ENCODE measurements around the gene SLC17A1.
"Not testable (repeated sequence)": the region's sequence is repeated elsewhere in the genome, so short reads cannot be mapped to it uniquely, and the experiment has no call there.

Gene SLC17A1

DNA sequence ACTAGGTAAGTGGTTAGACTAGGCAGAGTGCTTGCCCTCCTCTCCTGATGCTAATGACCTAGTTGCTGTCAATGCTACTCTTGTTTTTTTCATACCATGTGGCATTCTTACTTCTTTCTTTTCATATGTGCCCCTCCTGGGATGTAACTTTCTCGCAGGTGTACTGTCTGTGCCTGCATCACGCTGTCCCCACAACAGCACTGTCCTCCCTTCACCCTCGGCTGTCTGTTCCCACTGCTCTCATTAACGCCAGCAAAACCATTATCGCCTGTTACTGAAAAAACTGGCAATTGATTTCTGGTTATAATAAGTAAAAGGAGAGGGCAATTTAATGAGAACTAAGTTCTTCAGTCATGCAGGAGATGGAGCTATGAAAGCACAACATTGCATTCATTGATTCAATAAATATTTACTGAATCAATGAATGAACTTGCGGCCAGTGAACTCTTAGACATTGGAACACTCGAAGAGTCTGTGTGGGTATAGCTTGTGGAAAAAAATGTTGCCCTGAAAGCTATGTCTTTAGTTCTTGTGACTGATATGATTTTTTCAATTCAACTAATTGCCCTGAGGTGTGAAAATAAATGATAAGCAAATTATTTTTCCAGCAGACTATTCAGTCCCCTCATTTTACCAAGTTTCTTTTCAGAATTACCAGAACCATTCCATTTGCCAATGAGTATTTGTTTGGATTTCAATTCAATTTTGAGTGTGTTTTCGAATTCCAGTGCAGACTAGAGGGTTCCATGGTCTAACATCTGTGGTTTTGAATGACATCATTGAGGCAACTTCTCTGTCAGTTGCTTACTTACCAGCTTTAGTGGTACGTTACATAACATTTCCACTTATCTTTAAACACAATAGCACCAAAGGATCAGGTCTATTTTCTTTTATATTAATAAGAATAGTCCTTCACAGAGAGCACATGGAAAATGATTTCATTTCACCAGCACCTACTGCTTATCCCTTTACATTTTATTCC is 75.2 kb downstream of the SLC17A1 start:
- no peak for DNase-seq

GRCh38 chr6:25755483-25755882 is 76.4 kb downstream of the SLC17A1 start:
- no peak for DNase-seq

GRCh38 chr6:25754535-25754934 is 77.3 kb downstream of the SLC17A1 start, which contains the start of gene SLC17A4:
SLC17A4 (plus strand) TSS chr6:25754742; CDS start chr6:25761963, 7,221 bp downstream.
- no peak for DNase-seq

GRCh38 chr6:25753079-25753478 is 78.8 kb downstream of the SLC17A1 start:
- no peak for DNase-seq

GRCh38 chr6:25750906-25751305 is 80.9 kb downstream of the SLC17A1 start:
- no peak for DNase-seq

- DNase-seq = peak; percentile 5 to 38
These were observed 82.0 kb downstream of the SLC17A1 start for GRCh38 chr6:25749837-25750236.

GRCh38 chr6:25748601-25749517 is 83.0 kb downstream of the SLC17A1 start:
- not testable (repeated sequence) for DNase-seq

DNA sequence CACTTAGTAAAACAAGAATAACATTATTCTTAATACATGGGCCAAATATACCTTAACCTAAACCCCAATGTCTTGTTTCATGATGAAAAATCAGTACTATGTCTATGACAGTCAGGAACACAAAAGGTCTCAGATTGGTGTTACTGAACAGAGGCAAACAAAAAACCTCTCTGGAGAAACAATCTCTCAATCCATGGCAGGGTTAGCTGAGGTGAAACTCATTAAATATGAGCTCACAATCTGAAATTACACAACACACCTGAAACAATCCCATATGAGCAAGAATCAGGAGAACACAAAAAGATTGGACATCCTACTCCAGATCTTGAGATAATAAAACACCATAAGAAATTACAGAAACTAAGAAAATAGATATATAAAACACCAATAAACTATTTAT is 83.8 kb downstream of the SLC17A1 start:
- DNase-seq = no peak

DNA sequence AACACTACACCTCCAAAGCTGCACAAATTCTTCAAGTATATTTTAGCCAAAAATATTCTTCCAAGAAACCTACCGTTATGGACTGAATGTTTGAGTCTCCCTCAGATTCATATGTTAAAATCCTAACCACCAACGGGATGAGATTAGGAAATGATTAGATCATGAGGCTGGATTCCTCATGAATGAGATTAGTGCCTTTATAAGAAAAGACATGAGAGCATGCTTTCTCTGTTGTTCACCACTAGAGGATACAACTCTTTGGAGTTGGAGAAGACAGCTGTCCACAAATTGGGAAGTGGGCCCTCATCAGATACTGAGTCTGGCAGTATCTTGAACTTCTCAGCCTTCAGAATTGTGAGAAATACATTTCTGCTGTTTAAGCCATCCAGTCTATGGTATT is 84.4 kb downstream of the SLC17A1 start:
- no peak for DNase-seq

DNA sequence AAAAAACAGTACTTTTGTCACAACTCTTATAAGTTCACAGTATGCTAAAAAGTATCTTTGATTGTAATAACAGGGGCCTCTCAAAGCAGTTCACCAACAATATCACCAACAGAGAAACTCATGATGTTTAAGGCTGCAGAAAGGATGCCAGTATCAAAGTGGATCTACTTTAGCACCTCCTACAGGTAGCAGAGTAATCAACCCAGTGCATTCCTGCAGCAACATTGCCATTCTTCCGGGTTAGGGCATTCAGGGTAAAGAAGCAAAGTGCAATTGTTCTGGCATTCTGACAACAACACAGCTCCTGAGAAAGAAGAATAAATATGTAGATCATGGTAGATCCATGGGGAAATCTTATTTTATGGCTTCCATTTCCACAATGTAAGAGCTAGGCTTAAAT is 84.9 kb downstream of the SLC17A1 start:
- DNase-seq = no peak

GRCh38 chr6:25745836-25746235 is 86.0 kb downstream of the SLC17A1 start:
- no peak for DNase-seq

GRCh38 chr6:25743868-25744267 is 88.0 kb downstream of the SLC17A1 start:
- no peak for DNase-seq

DNA sequence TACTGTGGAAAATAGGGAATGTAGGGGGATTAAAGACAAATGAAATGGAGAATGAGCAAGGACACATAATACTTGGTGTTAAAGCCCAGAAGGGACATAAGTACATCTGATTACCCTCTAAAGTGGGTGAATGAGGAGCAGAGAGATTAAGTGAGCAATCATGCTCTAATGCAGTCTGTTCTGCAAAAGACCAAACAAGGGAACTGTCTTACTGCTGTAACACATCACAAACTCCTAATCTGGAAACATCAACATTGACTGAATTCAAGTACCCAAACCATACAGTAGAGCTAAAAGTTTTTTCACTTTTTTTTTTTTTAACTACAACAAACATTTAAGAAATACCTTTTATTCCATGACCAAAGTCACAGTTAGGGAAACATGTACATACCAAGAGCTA is 96.6 kb downstream of the SLC17A1 start:
- no peak for DNase-seq

Measured in inflammatory macrophage (primary cell).